Mesendoderm (in vitro differentiated cells): Measurements from ENCODE around the gene ITIH4.

Experiments used
- DNase-seq: peaks from one replicate; pipeline ENCODE4 v3.0.0; 2013
- H2AK5ac ChIP-seq: 2 replicates; pipeline ENCODE4 v1.6.1; 2013; ENCODE audit warnings: low read length, inconsistent platforms
- H2BK120ac ChIP-seq: 2 replicates; pipeline ENCODE4 v1.6.1; 2013; ENCODE audit warnings: low read depth, mild to moderate bottlenecking, low read length, moderate library complexity, mixed read lengths
- H2BK15ac ChIP-seq: replicated peaks from 2 replicates; pipeline ENCODE4 v1.6.1; 2013; ENCODE audit warnings: low read depth, mild to moderate bottlenecking, moderate library complexity
- H2BK5ac ChIP-seq: 2 replicates; pipeline ENCODE4 v1.6.1; 2013; ENCODE audit warnings: low read length, inconsistent platforms
- H3K18ac ChIP-seq: 2 replicates; pipeline ENCODE4 v1.6.1; 2013; ENCODE audit warnings: mild to moderate bottlenecking, low read length, mixed read lengths
- H3K23ac ChIP-seq: one replicate; pipeline ENCODE4 v1.6.1; 2013; ENCODE audit warnings: low read length
- H3K27ac ChIP-seq: 2 replicates; pipeline ENCODE4 v1.5.1; 2013; ENCODE audit warnings: low read depth, mild to moderate bottlenecking, inconsistent platforms, low read length, moderate library complexity
- H3K27me3 ChIP-seq: 2 replicates; pipeline ENCODE4 v1.6.1; 2013; ENCODE audit warnings: low read length, control low read depth, mild to moderate bottlenecking, inconsistent platforms; ENCODE audit not compliant: insufficient read depth, poor library complexity
- H3K36me3 ChIP-seq: 2 replicates; pipeline ENCODE4 v1.6.1; 2013; ENCODE audit warnings: low read length, inconsistent platforms; ENCODE audit not compliant: control insufficient read depth, insufficient read depth
- H3K4ac ChIP-seq: one replicate; pipeline ENCODE4 v1.6.1; 2013; ENCODE audit warnings: low read depth, mild to moderate bottlenecking, low read length, moderate library complexity
- H3K4me1 ChIP-seq: 2 replicates; pipeline ENCODE4 v1.6.1; 2013; ENCODE audit warnings: low read depth, low read length, inconsistent platforms; ENCODE audit not compliant: control insufficient read depth
- H3K4me2 ChIP-seq: 2 replicates; pipeline ENCODE4 v1.6.1; 2013; ENCODE audit warnings: low read length
- H3K4me3 ChIP-seq: 2 replicates; pipeline ENCODE4 v1.5.1; 2013; ENCODE audit warnings: mild to moderate bottlenecking, low read length
- H3K56ac ChIP-seq: one replicate; pipeline ENCODE4 v1.6.1; 2013; ENCODE audit warnings: low read length
- H3K79me1 ChIP-seq: 2 replicates; pipeline ENCODE4 v1.6.1; 2013; ENCODE audit warnings: low read length, inconsistent platforms
- H3K79me2 ChIP-seq: 2 replicates; pipeline ENCODE4 v1.6.1; 2013; ENCODE audit warnings: mild to moderate bottlenecking, low read length; ENCODE audit not compliant: control insufficient read depth, insufficient read depth
- H3K9ac ChIP-seq: 2 replicates; pipeline ENCODE4 v1.6.1; 2013; ENCODE audit warnings: low read length, inconsistent platforms
- H4K5ac ChIP-seq: one replicate; pipeline ENCODE4 v1.6.1; 2013; ENCODE audit warnings: low read length
- H4K8ac ChIP-seq: one replicate; pipeline ENCODE4 v1.6.1; 2013; ENCODE audit warnings: low read depth, mild to moderate bottlenecking, control low read depth, low read length, moderate library complexity
- WGBS: extraction: QIAGEN DNeasy Blood & Tissue Kit; methylation state at CpG from one replicate; pipeline ENCODE4 v1.1.7; 2013; ENCODE audit warnings: low lambda C conversion rate, missing lambda C conversion rate; ENCODE audit not compliant: insufficient coverage; ENCODE audit errors: extremely low coverage; 5-methylcytosine and 5-hydroxymethylcytosine counted together

ITIH4 gene

DNA sequence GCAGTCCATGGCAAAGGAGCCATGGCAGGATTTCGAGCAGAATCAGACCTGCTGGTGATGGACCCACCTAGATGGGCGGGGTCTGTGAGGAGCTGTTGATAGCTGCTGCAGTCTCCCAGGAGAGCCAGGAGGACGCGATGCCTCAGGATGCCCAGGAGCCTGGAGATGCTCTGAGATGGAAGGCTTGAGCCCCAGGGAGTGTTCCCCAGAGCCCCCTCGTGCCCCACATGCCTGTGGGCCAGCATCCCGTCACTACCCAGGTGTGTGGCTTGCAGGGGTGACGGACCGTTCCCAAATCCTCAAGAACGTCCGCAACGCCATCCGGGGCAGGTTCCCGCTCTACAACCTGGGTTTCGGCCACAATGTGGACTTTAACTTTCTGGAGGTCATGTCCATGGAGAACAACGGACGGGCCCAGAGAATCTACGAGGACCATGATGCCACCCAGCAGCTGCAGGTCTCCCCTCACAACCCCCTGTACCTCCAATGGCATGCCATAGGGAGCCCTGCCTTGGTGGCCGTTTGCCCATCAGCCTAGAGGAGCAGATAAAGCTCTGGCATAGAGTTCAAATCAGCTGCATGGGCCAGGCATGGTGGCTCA lies 46.4 kb downstream of the ITIH4 start:
- H3K23ac ChIP-seq: no peak overlapping the region
- no peaks in the 10 kb centered on the region for H3K4me1 ChIP-seq
- H3K4ac ChIP-seq: no peak overlapping the region
- no peak overlapping the region for H3K4me2 ChIP-seq
- no peak overlapping the region for H3K27ac ChIP-seq
- no peaks in the 10 kb centered on the region for H3K79me1 ChIP-seq
- no CpG with 5 or more reads among the region's 18 CpGs for WGBS
- H2AK5ac ChIP-seq: no peak overlapping the region
- no peak overlapping the region for H3K4me3 ChIP-seq
- no peak overlapping the region for H4K8ac ChIP-seq
- no peaks in the 10 kb centered on the region for H3K36me3 ChIP-seq
- H3K9ac ChIP-seq: no peak overlapping the region
- H3K79me2 ChIP-seq: no peaks in the 10 kb centered on the region
- no peak overlapping the region for H2BK15ac ChIP-seq
- H3K56ac ChIP-seq: no peak overlapping the region
- H3K18ac ChIP-seq: no peak overlapping the region
- no peaks in the 10 kb centered on the region for H3K27me3 ChIP-seq
- DNase-seq: no peak
- H2BK5ac ChIP-seq: no peak overlapping the region
- H2BK120ac ChIP-seq: no peak overlapping the region
- no peak overlapping the region for H4K5ac ChIP-seq

DNA sequence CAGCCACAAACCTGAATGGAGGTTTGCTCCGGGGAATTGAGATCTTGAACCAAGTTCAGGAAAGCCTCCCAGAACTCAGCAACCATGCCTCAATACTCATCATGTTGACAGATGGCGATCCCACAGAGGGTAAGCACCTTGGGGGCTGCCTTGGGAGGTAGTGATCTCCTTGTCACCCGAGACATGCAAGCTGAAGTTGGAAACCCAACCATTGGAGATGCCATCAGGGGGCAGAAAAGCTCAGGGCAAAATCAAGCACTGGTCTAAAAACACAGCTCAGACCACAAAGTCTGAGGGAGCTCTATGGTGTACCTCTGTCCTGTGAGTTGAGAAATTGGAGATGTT lies 47.3 kb downstream of the ITIH4 start:
- H2AK5ac ChIP-seq: no peak overlapping the region
- no peaks in the 10 kb centered on the region for H3K4me1 ChIP-seq
- H2BK5ac ChIP-seq: no peak overlapping the region
- no peak overlapping the region for H4K8ac ChIP-seq
- H3K18ac ChIP-seq: no peak overlapping the region
- no CpG with 5 or more reads among the region's 3 CpGs for WGBS
- no peak overlapping the region for H2BK120ac ChIP-seq
- no peak overlapping the region for H3K9ac ChIP-seq
- H3K4ac ChIP-seq: no peak overlapping the region
- H2BK15ac ChIP-seq: no peak overlapping the region
- DNase-seq: no peak
- H3K36me3 ChIP-seq: no peaks in the 10 kb centered on the region
- H3K27ac ChIP-seq: no peak overlapping the region
- no peak overlapping the region for H3K56ac ChIP-seq
- H4K5ac ChIP-seq: no peak overlapping the region
- H3K79me2 ChIP-seq: no peaks in the 10 kb centered on the region
- no peak overlapping the region for H3K4me2 ChIP-seq
- H3K27me3 ChIP-seq: no peaks in the 10 kb centered on the region
- no peaks in the 10 kb centered on the region for H3K79me1 ChIP-seq
- no peak overlapping the region for H3K4me3 ChIP-seq
- no peak overlapping the region for H3K23ac ChIP-seq

DNA sequence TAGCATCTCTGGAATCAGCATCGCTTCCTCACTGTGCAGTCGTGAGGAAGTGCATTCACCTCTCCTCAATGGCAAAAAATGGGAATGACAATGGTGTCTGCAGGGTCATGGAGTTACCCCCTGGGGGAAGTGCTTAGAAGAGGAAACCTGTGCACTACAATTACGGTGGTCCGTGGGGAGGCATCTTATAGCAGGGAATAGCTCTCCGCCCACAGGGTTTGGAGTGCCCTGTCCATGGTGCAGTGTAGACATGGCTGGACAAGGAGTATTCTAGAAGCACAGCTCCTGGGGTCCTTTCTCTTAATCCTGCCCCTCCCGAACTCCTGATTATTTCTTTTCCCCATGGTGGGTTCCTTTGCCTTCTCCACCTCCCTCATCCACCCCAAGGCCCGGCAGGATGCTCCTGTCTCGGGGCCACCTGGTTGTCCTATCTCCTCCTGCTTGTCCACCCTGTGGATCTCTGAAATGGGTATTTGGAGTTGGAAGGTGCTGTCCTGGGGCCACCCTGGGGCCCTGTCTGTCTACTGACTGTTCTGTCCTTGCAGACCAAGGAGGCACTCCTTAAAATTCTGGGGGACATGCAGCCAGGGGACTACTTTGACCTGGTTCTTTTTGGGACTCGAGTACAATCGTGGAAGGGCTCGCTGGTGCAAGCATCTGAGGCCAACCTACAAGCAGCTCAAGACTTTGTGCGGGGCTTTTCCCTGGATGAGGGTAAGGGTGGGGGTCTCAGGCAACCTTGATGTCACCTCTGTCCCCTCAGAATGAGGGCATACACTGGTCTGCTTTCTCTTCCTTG lies 47.9 kb downstream of the ITIH4 start:
- no peak overlapping the region for H4K5ac ChIP-seq
- H3K79me2 ChIP-seq: no peaks in the 10 kb centered on the region
- no peak overlapping the region for H4K8ac ChIP-seq
- H3K56ac ChIP-seq: no peak overlapping the region
- H3K4ac ChIP-seq: no peak overlapping the region
- H3K9ac ChIP-seq: no peak overlapping the region
- no peak overlapping the region for H2AK5ac ChIP-seq
- H2BK120ac ChIP-seq: no peak overlapping the region
- H3K36me3 ChIP-seq: no peaks in the 10 kb centered on the region
- no CpG with 5 or more reads among the region's 12 CpGs for WGBS
- H3K18ac ChIP-seq: no peak overlapping the region
- H3K23ac ChIP-seq: no peak overlapping the region
- H3K4me3 ChIP-seq: no peak overlapping the region
- H3K4me1 ChIP-seq: no peaks in the 10 kb centered on the region
- no peak overlapping the region for H3K4me2 ChIP-seq
- H2BK5ac ChIP-seq: no peak overlapping the region
- no peak for DNase-seq
- H3K79me1 ChIP-seq: no peaks in the 10 kb centered on the region
- H3K27me3 ChIP-seq: no peaks in the 10 kb centered on the region
- H2BK15ac ChIP-seq: no peak overlapping the region
- H3K27ac ChIP-seq: no peak overlapping the region

DNA sequence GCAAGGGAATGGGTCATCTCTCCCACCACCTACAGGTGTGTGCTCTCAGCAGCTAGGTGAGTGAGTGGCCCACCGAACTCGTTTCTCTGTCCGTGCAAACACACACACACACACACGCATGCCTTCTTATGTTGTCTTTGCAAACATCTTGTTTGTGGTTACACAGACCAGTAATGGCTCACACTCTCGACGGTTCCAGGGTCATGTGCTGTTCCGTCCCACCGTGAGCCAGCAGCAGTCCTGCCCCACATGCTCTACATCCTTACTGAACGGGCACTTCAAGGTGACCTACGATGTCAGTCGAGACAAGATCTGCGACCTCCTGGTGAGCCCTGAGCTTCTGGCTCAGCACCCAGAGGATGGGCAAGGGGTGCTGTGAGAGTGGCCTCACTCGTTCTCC lies 48.7 kb downstream of the ITIH4 start:
- no peak overlapping the region for H3K4me2 ChIP-seq
- no peaks in the 10 kb centered on the region for H3K36me3 ChIP-seq
- DNase-seq: no peak
- no peaks in the 10 kb centered on the region for H3K79me1 ChIP-seq
- H2BK5ac ChIP-seq: no peak overlapping the region
- H3K4me1 ChIP-seq: no peaks in the 10 kb centered on the region
- no peak overlapping the region for H3K23ac ChIP-seq
- H4K5ac ChIP-seq: no peak overlapping the region
- no peak overlapping the region for H4K8ac ChIP-seq
- H3K27ac ChIP-seq: no peak overlapping the region
- H3K4ac ChIP-seq: no peak overlapping the region
- H2BK120ac ChIP-seq: no peak overlapping the region
- H3K79me2 ChIP-seq: no peaks in the 10 kb centered on the region
- no CpG with 5 or more reads among the region's 13 CpGs for WGBS
- H3K18ac ChIP-seq: no peak overlapping the region
- no peak overlapping the region for H3K4me3 ChIP-seq
- no peak overlapping the region for H2BK15ac ChIP-seq
- H3K27me3 ChIP-seq: no peaks in the 10 kb centered on the region
- H3K56ac ChIP-seq: no peak overlapping the region
- H2AK5ac ChIP-seq: no peak overlapping the region
- no peak overlapping the region for H3K9ac ChIP-seq

DNA sequence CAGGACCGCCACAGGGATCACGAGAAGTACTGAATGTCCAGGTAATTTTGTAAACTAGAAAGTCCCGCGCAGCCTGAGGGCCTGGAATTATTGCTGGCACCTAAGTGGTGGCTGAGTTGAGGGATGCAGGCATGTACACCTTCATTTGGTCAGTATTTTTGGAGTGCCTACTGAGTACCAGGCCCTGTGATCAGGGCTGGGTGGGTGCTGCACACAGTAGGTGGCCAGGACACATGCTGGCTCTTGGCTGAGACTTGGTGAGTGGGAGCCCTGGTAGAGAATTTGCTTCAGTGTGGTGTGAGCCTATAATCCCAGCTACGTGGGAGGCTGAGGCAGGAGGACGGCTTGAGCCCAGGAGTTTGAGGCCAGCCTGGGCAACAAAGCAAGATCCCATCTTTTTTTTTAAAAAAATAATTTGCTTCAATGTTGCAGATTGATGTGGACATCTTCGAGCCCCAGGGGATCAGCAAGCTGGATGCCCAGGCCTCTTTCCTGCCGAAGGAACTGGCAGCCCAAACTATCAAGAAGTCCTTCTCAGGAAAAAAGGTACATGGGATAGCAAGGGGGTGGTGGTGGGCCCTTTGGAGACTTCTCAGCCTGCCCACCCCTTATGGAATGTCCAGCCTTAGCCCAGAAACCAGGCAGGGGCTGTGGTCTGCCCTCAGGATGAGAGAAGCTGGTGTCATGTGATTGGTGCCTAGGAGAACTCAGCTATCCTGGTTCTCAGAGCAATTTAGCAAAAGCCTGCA lies 50.5 kb downstream of the ITIH4 start:
- no peak overlapping the region for H2BK5ac ChIP-seq
- H2BK15ac ChIP-seq: no peak overlapping the region
- H3K27ac ChIP-seq: no peak overlapping the region
- H3K4me2 ChIP-seq: no peak overlapping the region
- no peaks in the 10 kb centered on the region for H3K36me3 ChIP-seq
- no peak overlapping the region for H4K5ac ChIP-seq
- no peaks in the 10 kb centered on the region for H3K4me1 ChIP-seq
- no peak overlapping the region for H3K4me3 ChIP-seq
- H3K9ac ChIP-seq: no peak overlapping the region
- H3K23ac ChIP-seq: no peak overlapping the region
- H3K27me3 ChIP-seq: no peaks in the 10 kb centered on the region
- H4K8ac ChIP-seq: no peak overlapping the region
- no peak overlapping the region for H3K4ac ChIP-seq
- no peak for DNase-seq
- no peaks in the 10 kb centered on the region for H3K79me2 ChIP-seq
- H2BK120ac ChIP-seq: no peak overlapping the region
- H3K56ac ChIP-seq: no peak overlapping the region
- H3K79me1 ChIP-seq: no peaks in the 10 kb centered on the region
- no CpG with 5 or more reads among the region's 8 CpGs for WGBS
- H3K18ac ChIP-seq: no peak overlapping the region
- no peak overlapping the region for H2AK5ac ChIP-seq
